NOMO-1 treated with DMSO at 0.1 percent for 48 hours (cell line): ENCODE data around the gene MAP3K21.

Experiments used
- DNase-seq: peaks from one replicate; lab custom pipeline; 2025; ENCODE audit not compliant: unreplicated experiment; lab: John Stamatoyannopoulos, UW

Gene MAP3K21

DNA sequence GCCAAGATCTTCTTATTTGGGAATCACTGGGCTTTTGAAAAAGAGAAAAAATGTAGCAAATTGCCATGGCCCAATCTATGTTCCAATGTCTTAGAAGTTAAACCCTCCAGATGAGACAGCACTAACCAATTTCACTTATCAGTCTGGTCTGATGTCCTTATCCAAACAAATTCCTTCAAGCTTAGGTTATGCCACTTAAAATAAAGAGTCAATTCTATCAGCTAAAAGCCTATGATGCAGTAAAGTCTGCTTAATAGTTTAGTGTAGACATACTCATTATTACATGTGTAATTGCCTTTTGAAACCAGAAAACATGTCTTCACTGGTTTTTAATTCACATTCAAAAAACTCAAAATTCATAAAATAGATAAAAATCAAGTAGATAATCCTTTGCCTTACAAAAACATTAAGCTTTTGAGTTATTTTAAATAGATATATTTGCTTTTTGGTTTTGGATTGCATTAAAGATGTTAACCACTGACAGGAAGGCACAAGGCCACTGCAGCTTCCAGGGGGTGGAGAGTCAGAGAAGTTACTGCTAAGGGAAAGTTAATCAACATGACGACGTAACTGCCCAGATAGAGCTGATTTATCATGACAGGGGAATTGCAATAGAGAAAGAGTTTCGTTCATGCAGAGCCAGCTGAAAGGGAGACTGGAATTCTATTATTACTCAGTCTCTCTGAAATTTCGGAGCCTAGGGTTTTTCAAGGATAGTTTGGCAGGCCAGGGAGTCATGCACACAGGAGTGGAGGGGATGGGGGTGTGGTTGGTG lies 106.1 kb downstream of the MAP3K21 start:
- no peak for DNase-seq
